IPS-11a (cell line): ENCODE measurements around the gene CNKSR2.

ENCODE experiments used
- H3K4me3 ChIP-seq: one replicate; pipeline ENCODE4 v1.5.1; 2013; ENCODE audit warnings: low read depth, low read length, control low read depth

Gene CNKSR2

DNA sequence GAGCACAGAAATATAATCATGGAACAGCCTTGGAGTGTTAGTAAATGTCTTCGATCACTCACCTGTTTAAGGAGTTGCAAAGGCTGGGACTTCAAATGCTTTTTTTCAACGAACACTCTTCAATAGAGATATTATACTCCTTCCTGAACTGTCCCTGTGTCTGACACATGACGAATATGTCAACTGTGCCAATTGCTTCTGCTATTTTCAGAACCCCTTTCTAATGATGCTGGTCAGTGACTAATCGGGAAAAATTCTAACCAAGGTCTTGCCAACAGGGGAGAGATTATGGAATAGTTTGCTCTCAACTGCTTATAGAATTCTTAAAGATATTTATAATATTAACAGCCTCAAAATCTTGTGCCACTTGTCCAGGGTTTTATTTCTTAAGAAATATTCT, 292.5 kb downstream of the CNKSR2 start:
- H3K4me3 ChIP-seq, result no peak overlapping the region

DNA sequence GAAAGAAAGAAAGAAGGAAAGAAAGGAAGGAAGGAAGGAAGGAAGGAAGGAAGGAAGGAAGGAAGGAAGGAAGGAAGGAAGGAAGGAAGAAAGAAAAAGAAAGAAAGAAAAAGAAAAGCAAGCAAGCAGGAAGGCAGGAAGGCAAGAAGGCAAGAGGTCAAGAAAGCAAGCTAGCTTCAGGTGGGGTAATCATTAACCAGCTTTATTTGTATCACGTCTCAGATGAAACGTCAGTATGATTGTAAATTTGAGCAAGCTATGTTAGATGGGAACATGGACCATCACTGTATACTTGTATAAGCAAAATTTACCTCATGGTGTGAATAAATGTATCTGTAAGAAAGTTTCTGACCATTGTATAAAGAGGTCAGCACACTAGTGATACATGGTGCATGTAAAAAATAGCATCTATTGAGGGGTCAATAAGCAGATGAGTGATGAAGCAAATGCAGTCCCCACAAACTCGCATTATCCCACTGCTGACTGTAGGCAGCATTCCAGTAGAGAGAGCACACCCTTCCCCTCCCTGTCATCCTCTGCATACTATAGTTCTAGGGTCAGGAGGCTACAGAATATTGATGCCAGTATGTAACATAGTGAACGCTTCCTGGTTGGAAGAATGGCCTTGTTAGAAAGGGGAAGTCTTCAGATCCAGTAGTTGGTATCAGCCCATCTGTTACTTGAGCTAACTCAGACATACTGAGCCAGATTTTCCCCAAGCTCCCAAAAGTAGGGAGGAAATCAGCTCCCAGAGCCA, 300.4 kb downstream of the CNKSR2 start:
- no peak overlapping the region for H3K4me3 ChIP-seq

DNA sequence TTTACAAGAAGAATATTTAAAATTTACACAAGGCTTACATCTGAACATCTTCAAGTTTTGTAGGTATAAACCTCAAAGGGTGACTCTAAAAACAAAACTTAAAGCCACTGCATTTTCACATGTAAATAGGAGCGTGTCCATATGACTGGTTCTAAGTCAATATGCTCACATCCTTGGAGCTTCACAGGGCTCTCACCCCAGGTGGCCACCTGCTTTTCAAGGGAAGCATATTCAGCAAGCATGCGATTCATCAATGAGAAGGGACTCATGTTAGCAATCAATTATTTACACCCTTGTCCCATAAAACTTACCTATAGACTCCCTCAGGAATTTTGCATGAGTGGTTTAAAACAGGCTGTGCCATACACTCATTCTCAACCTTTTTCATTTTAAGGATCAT, 301.7 kb downstream of the CNKSR2 start:
- no peak overlapping the region for H3K4me3 ChIP-seq

DNA sequence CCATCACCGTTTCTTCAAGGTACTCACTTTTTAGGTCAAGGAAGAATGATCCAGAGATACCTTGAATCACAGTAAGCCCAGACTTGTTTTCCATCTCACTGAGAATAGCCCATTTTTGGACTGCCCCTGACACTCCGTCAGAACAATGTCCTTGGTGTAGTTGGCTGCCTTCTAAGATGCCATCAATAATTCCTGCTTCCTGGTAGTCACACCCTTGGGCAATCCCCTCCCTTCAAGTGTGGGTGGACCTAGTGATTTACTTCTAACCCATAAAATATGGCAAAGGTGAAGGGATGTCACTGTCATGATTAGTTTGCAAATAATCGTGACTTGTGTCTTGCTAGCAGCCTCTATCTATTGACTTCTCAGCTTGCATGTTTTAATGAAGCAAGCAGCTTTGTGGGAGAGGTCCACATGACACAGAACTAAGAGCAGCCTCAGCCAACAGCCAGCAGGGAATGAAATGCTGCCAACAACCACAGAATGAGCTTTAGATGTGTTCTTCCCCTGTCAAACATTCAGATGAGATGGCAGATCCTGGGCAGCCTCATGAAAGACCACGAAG, 303.9 kb downstream of the CNKSR2 start:
- no peak overlapping the region for H3K4me3 ChIP-seq

DNA sequence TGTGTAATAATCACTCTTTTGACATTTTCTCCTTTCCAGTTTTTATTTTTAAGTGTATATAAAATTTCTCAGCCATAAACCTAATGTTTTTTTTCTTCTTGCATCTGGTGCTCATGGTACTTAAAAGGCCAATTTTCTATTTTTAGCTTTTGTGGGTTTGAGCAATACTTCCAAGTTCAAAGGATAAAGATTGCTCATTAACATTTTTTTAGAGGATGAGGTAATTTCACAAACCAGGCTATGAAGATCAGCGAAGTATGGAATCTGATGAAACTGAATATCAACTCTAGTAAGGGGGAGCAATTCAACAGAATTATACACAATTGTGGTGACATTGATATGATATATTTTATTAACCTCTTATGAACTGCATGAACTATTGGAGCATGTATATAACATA, 309.7 kb downstream of the CNKSR2 start:
- H3K4me3 ChIP-seq, result no peak overlapping the region

DNA sequence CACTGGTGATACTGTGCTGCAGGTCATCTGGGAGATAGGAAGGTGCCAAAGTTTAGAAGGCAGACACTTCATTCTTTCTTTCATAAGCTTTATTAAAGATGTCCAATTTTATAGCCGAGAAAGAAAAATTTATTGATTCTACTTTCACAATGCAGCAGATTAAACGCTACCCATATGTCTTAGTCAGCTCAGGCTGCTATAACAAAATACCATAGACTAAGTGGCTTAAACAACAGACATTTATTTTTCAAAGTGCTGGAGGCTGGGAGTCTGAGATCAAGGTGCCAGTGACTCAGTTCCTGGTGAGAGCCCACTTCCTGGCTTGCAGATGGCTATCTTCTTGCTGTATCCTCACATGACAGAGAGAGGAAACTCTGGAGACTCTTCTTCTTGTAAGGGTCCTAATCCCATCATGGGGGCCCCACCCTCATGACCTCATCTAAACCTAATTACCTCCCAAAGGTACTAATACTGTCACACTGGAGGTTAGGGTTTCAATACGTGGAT, 317.3 kb downstream of the CNKSR2 start:
- H3K4me3 ChIP-seq, result no peak overlapping the region

DNA sequence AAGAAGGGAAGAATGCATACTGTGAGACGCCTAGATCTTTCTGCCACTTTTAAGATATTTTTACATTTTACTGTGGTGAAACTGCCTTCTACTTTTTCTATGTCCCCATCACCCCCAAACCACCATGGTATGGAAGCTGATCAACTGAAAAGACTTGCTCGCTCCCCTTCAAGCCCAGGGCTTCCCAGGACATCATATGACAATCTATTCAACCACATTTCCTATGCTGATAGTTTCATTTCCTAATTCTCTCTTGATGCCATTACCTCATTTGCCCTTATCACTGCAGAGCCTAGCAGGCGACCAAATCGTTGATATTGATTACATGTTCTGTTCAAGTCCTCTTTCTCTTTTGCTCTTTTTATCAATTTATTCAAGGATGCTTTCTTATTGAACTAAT, 324.1 kb downstream of the CNKSR2 start:
- H3K4me3 ChIP-seq, result no peak overlapping the region

DNA sequence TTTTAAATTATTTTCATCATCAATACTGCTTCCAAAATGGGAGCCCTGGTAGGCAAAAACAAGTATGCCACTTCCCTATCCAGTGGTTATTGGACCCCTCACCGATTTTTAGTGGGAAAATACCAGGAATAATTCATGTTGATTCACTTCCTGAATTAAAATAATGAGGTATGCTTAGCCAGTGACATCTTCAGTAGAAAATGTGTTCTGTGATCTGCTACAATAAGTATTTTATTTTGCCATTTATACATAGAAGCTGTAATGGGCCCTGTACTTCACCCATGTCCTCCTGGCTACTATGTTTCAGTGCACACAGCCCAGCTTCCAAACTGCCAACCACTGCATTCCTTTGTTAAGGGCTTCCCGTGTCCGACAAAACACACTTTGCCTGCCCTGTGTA, 324.9 kb downstream of the CNKSR2 start:
- no peak overlapping the region for H3K4me3 ChIP-seq

DNA sequence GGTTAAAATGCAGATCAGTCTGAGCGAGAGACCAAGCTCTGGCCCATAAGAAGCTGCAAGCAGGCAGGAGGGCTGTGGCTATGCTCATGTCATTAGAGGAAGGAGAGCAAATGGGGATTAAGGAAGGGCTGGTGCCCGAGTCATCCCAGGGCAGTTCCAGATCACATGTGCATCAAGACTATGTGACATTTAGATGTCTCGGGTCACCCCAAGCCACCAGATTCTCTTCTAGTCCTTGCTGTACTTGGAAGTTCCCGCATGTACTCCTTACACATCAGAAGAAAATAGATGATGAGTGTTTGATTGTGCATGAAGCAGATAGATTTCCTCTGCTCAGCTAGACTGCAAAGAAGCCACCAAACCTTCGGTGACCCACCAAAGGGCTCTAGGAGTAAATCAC, 326.1 kb downstream of the CNKSR2 start:
- no peak overlapping the region for H3K4me3 ChIP-seq

DNA sequence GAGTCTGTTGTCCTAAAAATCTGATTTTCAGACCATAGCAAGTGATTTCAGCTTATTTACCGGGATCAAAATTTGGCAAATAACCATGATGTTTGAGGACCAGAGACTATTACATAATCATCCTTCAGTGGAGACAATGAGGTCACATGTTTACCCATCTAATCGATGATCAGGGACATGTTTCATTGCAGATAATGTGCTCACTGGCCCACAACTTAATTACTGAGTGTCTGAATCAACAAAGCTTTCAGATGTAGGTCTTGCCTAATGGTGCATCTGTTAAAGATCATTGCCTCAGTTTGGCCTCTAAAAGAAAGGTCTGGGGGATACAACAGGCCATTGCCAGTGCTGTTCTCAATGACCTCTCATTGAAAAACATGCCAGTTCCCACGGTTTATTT, 326.7 kb downstream of the CNKSR2 start:
- H3K4me3 ChIP-seq, result no peak overlapping the region

DNA sequence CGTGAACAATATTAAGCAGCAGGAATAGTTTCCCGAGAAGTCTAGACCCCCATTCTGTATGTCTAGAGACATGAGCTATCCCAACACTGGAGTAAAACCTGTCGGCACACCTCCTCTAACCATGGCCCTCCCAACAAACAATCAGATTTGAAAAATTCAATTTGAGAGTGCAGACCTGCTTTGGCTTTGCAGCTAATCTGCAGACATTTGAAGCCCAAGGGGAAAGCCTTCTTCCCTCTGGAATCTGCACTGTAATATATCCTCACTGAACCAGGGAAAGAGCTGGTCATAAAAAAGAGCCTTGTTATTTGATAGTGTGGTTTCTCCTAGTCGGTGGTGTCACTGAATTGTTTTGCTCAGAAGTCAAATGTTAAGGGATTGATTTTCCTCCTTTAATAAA, 328.5 kb downstream of the CNKSR2 start:
- no peak overlapping the region for H3K4me3 ChIP-seq
